Measurements from ENCODE around the gene CBS.
"Not testable (repeated sequence)": the region's sequence is repeated elsewhere in the genome, so short reads cannot be mapped to it uniquely, and the experiment has no call there.

GRCh38 chr21:43036889-43037288 lies 38.7 kb downstream of the CBS start:
- not testable (repeated sequence) for TF ChIP-seq CTCF (conservative IDR thresholded peaks at IDR 0.05); ZFX (IDR thresholded peaks at IDR 0.05)

Data from C4-2B (cell line).